Caco-2 (cell line): Measurements from ENCODE around the gene CHKA. TPM values are rescaled to one million over a fixed set of nuclear protein-coding genes. Genes with fewer than 3 reads are reported as not detected.

Experiments
- BruUV-seq: library from RNA; stranded (reverse); fragments of 400-500 nt; replicated peaks from 2 replicates; lab custom pipeline; 2021; lab: Mats Ljungman, UMichigan
- CTCF ChIA-PET: fragments of 300-600 bp; sonication (Branson Sonifier 250); formaldehyde crosslinking; loops from one replicate; lab custom pipeline; 2022; ENCODE audit warnings: antibody characterized with exemption; lab: Charles Lee
- POLR2A ChIA-PET: fragments of 300-600 bp; sonication (Branson Sonifier 250); formaldehyde crosslinking; loops from one replicate; lab custom pipeline; 2022; ENCODE audit warnings: antibody characterized with exemption; lab: Charles Lee
- DNase-seq, 2 experiments: peaks; one replicate each; pipeline versions ENCODE4 v3.0.0 to v3.0.0-alpha.2; 2020 to 2022
- H3K27me3 ChIP-seq: replicated peaks from 2 replicates; pipeline ENCODE4 v1.6.0; 2011; ENCODE audit warnings: low read length; ENCODE audit not compliant: control insufficient read depth, insufficient read depth
- H3K36me3 ChIP-seq: 2 replicates; pipeline ENCODE4 v1.5.1; 2011; ENCODE audit warnings: low read length; ENCODE audit not compliant: control insufficient read depth, insufficient read depth
- H3K4me1 ChIP-seq: fragments of 250-450 bp; sonication (Bioruptor Pico); 2 replicates; pipeline ENCODE4 v1.5.1; 2020; ENCODE audit warnings: mild to moderate bottlenecking
- H3K4me3 ChIP-seq: 2 replicates; pipeline ENCODE4 v1.5.1; 2011; ENCODE audit warnings: low read depth, mild to moderate bottlenecking, control low read depth, low read length
- H3K9me3 ChIP-seq: fragments of 250-450 bp; sonication (Bioruptor Pico); 2 replicates; pipeline ENCODE4 v1.5.1; 2020; ENCODE audit warnings: mild to moderate bottlenecking, moderate library complexity
- H3K27ac Mint-ChIP-seq: one replicate; pipeline ENCODE4 v1.8.0; 2022; ENCODE audit warnings: mixed read lengths; ENCODE audit not compliant: unreplicated experiment
- H3K27me3 Mint-ChIP-seq: one replicate; pipeline ENCODE4 v1.8.0; 2022; ENCODE audit warnings: mixed read lengths; ENCODE audit not compliant: insufficient read depth, unreplicated experiment
- H3K36me3 Mint-ChIP-seq: one replicate; pipeline ENCODE4 v1.8.0; 2022; ENCODE audit warnings: mild to moderate bottlenecking, mixed read lengths; ENCODE audit not compliant: insufficient read depth, unreplicated experiment
- H3K4me1 Mint-ChIP-seq: one replicate; pipeline ENCODE4 v1.8.0; 2022; ENCODE audit warnings: low read depth, mixed read lengths; ENCODE audit not compliant: unreplicated experiment
- H3K4me3 Mint-ChIP-seq: one replicate; pipeline ENCODE4 v1.8.0; 2022; ENCODE audit warnings: mild to moderate bottlenecking, moderate library complexity, mixed read lengths; ENCODE audit not compliant: unreplicated experiment
- H3K9me3 Mint-ChIP-seq: one replicate; pipeline ENCODE4 v1.8.0; 2022; ENCODE audit warnings: mixed read lengths; ENCODE audit not compliant: unreplicated experiment
- CTCF ChIP-seq, 2 experiments: fragments of 200-600 bp in 1 of 2; IDR thresholded peaks; 1 replicate in 1 of 2; 2 replicates in 1 of 2; pipeline versions ENCODE4 v1.5.1 to v1.8.0; 2011 to 2022; ENCODE audit warnings: antibody characterized with exemption in 1 of 2, control low read depth in 1 of 2, inconsistent platforms in 1 of 2, low read depth in 1 of 2, low read length in 1 of 2, mild to moderate bottlenecking in 1 of 2, moderate library complexity in 1 of 2; ENCODE audit not compliant: insufficient read depth in 1 of 2, severe bottlenecking in 1 of 2, unreplicated experiment in 1 of 2
- intact Hi-C: fragments of 100-400 bp; cut with micrococcal nuclease; formaldehyde crosslinking; loops from one replicate; pipeline ENCODE4 v1.10.0; 2022; ENCODE audit not compliant: unreplicated experiment
- total RNA-seq: library from RNA; stranded (reverse); gene quantifications from 2 replicates; pipeline ENCODE4 v1.2.3, GENCODE V29; 2022

Gene CHKA
- total RNA-seq, 1 experiment from 2014 or later: 169 TPM

- no peak overlapping the region for H3K27ac Mint-ChIP-seq
- intact Hi-C loops: no loop called here
- TF ChIP-seq CTCF (IDR thresholded peaks at IDR 0.05; ENCODE audit: insufficient read depth in 1 of 2, low read depth in 1 of 2, low read length in 1 of 2, severe bottlenecking in 1 of 2, unreplicated experiment in 1 of 2): no peak
- no peaks in the 10 kb centered on the region for H3K27me3 Mint-ChIP-seq
- H3K36me3 Mint-ChIP-seq: peaks cover 17% of the 10 kb centered on the region
- ChIA-PET CTCF (interaction anchor here (0.6 to 1.9 kb wide), 4 partner anchors 14 to 145 kb away, joined by 3 to 8 read pairs (median 5); partner anchors contain the start of gene ALDH3B1), POLR2A (interaction anchor here (0.6 kb wide), 1 partner anchor 148 kb away, joined by 3 read pairs; no protein-coding TSS in a partner anchor)
- BruUV-seq: no TSS peak
- Histone ChIP-seq H3K9me3 (no peaks in the 10 kb centered on the region), H3K4me3 (no peak overlapping the region), H3K4me1 (peaks cover 38% of the 10 kb centered on the region), H3K27me3 (no peaks in the 10 kb centered on the region), H3K36me3 (no peaks in the 10 kb centered on the region)
- peaks cover 16% of the 10 kb centered on the region for H3K4me1 Mint-ChIP-seq
- H3K9me3 Mint-ChIP-seq: no peaks in the 10 kb centered on the region
- no peak overlapping the region for H3K4me3 Mint-ChIP-seq
- peak in 1 of 2 experiments; percentile 54 for DNase-seq
These were observed 78.8 kb downstream of the CHKA start for GRCh38 chr11:68042219-68043028.

- Histone ChIP-seq H3K36me3 (no peaks in the 10 kb centered on the region), H3K27me3 (no peaks in the 10 kb centered on the region), H3K4me1 (peaks cover 39% of the 10 kb centered on the region), H3K9me3 (no peaks in the 10 kb centered on the region), H3K4me3 (no peak overlapping the region)
- H3K4me1 Mint-ChIP-seq: peaks cover 22% of the 10 kb centered on the region
- intact Hi-C loops: no loop called here
- no peak overlapping the region for H3K4me3 Mint-ChIP-seq
- H3K9me3 Mint-ChIP-seq: no peaks in the 10 kb centered on the region
- H3K27ac Mint-ChIP-seq: no peak overlapping the region
- no TSS peak for BruUV-seq
- ChIA-PET CTCF (interaction anchor here (0.6 kb wide), 3 partner anchors 13 to 145 kb away, joined by 3 to 8 read pairs (median 3); no protein-coding TSS in a partner anchor), POLR2A (no interaction called here)
- H3K36me3 Mint-ChIP-seq: peaks cover 24% of the 10 kb centered on the region
- TF ChIP-seq CTCF (IDR thresholded peaks at IDR 0.05; ENCODE audit: insufficient read depth in 1 of 2, low read depth in 1 of 2, low read length in 1 of 2, severe bottlenecking in 1 of 2, unreplicated experiment in 1 of 2): no peak
- peak in 1 of 2 experiments; percentile 46 for DNase-seq
- H3K27me3 Mint-ChIP-seq: no peaks in the 10 kb centered on the region
These were observed 79.5 kb downstream of the CHKA start for GRCh38 chr11:68041617-68042218.

GRCh38 chr11:68040957-68041591, 80.1 kb downstream of the CHKA start:
- CTCF ChIA-PET: no interaction called here

More at GRCh38 chr11:68040957-68041591, 80.1 kb downstream of the CHKA start:
- no peak overlapping the region for H3K4me3 Mint-ChIP-seq
- intact Hi-C loops: no loop called here
- H3K9me3 ChIP-seq: no peaks in the 10 kb centered on the region
- peaks cover 22% of the 10 kb centered on the region for H3K4me1 Mint-ChIP-seq
- POLR2A ChIA-PET: no interaction called here
- no peaks in the 10 kb centered on the region for H3K27me3 Mint-ChIP-seq
- H3K4me3 ChIP-seq: no peak overlapping the region
- peaks cover 31% of the 10 kb centered on the region for H3K36me3 Mint-ChIP-seq
- no peak for TF ChIP-seq CTCF (IDR thresholded peaks at IDR 0.05; ENCODE audit: insufficient read depth in 1 of 2, low read depth in 1 of 2, low read length in 1 of 2, severe bottlenecking in 1 of 2, unreplicated experiment in 1 of 2)
- H3K4me1 ChIP-seq: peaks cover 39% of the 10 kb centered on the region
- no peak for DNase-seq
- no peaks in the 10 kb centered on the region for H3K27me3 ChIP-seq
- no peaks in the 10 kb centered on the region for H3K9me3 Mint-ChIP-seq
- peak overlapping the region; percentile 72 for H3K27ac Mint-ChIP-seq
- BruUV-seq: no TSS peak
- no peaks in the 10 kb centered on the region for H3K36me3 ChIP-seq
